Ureter (tissue), 1 donor: ENCODE results near the gene COL6A5. TPM values are rescaled to one million over a fixed set of nuclear protein-coding genes. Genes with fewer than 3 reads are reported as not detected.

Experiments used
- DNase-seq: peaks from one replicate; pipeline ENCODE4 v3.0.0-alpha.2; 2020; ENCODE audit warnings: low spot score
- total RNA-seq: library from RNA; stranded (reverse); gene quantifications from one replicate; pipeline ENCODE4 v1.2.4, GENCODE V29; 2023
- donor health status: DM: yes; HTN: yes; CAD: no.

The COL6A5 gene
- total RNA-seq, 1 donor from 2014 or later, result not detected

DNA sequence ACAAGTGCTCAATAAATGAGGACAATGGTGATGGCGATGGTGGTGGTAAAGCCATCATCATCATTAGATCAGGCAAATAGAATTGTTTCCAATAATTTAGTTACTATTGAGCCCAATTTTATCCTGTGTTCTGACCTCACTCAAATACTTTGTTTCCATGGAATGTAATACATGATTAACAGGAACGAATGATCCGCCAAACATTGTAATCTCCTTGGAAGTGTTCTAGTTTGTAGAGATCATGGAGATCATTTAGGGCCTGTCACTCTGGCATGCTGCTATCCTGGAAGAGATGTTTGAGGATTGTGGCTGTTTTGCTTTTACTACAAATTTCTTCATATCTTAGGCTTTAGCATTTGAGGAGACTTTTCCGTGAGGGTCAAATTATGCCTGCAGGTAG lies 174.3 kb downstream of the COL6A5 start:
- DNase-seq, result no peak

DNA sequence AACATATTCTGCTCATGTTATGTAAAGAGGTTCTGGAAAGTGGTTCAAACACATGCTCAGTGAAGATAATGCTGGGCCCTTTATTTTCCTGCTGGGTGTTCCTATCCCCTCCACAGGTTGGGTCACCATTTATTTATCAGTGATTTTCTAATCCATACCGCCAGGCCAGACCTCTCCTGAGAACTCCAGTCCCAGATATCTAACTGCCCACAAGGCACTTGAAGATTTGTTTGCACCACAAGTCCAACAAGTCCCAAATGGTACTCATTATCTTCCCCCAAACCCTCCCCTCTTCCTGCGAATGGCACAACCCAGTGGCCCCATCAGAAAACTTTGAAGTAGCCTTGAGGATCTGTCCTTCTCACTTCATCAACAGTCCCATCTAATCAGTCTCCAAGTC lies 176.9 kb downstream of the COL6A5 start:
- no peak for DNase-seq

- DNase-seq, result no peak
Measured at GRCh38 chr3:130527426-130527825, 182.0 kb downstream of the COL6A5 start.

DNA sequence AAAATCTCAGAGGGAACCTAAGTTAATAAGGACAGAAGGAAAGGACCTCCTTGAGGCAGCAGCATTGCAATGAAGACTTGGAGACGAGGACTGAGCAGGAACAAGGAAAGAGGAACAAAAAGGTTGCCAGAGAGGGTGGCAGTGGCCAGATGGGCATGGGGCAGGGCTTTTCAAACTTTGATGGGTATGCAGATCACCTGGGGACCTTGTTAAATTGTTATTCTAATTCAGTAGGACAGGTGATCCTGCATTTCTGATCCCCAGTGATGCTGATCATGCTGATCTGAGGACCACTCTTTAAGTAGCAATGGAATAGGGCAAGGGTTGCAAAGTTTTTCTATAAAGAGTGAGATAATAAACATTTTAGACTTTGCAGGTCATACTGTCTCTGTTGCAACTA lies 182.6 kb downstream of the COL6A5 start:
- DNase-seq, result no peak

DNA sequence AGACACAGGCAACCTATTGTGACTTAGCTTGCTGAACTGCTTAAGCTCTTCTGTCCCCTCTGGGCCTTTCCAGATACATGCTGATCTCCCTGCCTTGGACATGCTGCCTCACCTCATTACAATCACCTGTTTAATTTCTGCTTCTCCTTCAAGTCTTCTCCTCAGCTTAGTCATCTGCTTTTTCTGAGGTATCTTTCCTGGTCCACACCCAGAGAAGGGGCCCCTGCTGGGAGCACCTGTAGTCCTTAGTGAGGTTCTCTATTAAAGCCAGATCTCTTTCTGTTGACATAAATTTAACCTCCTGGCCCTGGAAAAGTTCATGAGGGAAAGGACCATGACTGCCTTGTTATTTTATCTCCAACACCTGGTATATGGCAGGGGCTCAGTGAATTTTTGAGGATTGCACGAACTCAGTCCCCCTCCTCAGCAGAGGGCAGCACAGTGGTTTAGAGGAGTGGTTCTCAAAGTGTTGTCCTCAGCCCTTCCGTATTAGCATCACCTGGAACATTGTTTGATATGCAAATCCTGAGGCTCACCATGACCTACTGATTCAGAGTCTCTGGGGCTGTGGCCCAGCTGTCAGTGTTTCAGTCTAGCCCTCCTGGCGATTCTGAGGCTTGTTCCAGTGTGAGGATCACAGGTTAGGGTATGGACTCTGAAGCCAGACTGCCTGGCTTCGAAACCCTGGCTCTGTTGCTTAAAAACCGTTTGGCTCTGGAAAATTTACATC lies 184.2 kb downstream of the COL6A5 start:
- no peak for DNase-seq

DNA sequence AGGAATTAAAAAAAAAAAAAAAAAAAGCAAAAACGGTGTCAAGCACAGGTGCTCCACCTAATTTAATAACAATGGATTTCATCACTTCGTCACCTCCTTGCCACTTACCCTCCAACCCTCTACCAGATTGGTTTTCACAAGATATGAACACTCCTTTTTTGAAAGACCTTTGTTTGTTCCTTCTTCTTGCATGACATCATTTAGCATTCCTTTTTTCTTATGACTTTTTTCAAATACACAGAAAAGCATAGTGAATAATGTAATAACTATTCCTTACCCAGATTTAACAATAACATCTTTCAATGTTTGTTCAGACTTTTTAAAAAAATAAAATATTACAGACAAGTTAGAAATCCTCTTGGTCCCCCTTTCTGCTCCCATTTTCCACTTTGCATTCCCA lies 187.8 kb downstream of the COL6A5 start:
- DNase-seq, result no peak

Other genes starting within 250 kb of the COL6A5 start
- 0.34 TPM for gene COL6A6, start 171.5 kb downstream of the COL6A5 start, total RNA-seq